ENCODE data around the gene RNF213. TPM values are rescaled to one million over a fixed set of nuclear protein-coding genes. Genes with fewer than 3 reads are reported as not detected.

RNF213 gene
- total RNA-seq, 1 donor from 2014 or later: 80.5 TPM

DNA sequence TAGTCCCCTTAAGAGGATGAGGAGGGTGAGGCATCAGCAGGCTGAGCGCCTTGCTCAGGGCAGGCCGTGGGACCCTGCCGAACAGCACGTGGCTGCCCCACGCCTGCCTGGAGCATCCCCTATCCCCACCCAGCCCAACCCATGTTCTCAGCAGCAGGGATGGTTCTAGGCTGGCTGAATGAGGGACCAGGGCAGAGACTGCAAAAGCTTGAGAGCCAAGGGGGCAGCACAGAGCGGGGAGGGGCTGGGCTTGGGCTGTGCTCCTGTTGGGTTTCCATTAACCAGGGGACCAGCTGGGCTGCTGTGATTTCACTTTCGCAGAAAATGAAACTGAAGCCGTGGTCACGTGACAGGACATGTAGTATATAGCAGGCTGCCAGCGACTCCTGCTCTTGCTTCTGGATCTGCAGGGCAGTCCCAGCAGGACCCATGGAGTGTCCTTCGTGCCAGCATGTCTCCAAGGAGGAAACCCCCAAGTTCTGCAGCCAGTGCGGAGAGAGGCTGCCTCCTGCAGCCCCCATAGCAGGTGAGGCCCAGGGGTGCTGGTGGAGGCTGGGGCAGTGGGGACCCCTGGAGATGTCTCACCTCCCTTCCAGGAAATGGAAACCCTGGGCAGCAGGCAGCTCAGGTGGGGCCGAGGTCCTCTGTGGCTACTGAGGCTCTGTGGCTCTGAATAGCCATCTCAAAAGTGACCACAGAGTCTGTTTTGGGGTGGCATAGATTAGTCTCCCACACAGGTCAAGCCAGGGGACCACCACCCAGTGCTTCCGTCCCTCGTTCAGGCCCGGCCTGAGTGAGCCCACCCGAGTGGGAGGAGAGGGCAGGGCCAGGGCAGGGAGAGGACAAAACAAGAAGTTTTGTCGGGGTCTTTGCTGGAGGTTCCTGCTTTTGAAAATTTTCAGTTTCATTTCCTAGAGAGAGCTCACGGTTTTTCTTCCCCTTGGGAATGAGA, 2.9 kb downstream of the RNF213 start:
- TF ChIP-seq, protein P1, sequence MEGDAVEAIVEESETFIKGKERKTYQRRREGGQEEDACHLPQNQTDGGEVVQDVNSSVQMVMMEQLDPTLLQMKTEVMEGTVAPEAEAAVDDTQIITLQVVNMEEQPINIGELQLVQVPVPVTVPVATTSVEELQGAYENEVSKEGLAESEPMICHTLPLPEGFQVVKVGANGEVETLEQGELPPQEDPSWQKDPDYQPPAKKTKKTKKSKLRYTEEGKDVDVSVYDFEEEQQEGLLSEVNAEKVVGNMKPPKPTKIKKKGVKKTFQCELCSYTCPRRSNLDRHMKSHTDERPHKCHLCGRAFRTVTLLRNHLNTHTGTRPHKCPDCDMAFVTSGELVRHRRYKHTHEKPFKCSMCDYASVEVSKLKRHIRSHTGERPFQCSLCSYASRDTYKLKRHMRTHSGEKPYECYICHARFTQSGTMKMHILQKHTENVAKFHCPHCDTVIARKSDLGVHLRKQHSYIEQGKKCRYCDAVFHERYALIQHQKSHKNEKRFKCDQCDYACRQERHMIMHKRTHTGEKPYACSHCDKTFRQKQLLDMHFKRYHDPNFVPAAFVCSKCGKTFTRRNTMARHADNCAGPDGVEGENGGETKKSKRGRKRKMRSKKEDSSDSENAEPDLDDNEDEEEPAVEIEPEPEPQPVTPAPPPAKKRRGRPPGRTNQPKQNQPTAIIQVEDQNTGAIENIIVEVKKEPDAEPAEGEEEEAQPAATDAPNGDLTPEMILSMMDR (conservative IDR thresholded peaks at IDR 0.05; ENCODE audit: low read depth, low read length): peak; percentile 37
- DNase-seq (ENCODE audit: low read depth): peak; percentile 67
- peak overlapping the region; percentile 92 for H3K4me3 ChIP-seq (ENCODE audit: low read depth, low read length)

DNA sequence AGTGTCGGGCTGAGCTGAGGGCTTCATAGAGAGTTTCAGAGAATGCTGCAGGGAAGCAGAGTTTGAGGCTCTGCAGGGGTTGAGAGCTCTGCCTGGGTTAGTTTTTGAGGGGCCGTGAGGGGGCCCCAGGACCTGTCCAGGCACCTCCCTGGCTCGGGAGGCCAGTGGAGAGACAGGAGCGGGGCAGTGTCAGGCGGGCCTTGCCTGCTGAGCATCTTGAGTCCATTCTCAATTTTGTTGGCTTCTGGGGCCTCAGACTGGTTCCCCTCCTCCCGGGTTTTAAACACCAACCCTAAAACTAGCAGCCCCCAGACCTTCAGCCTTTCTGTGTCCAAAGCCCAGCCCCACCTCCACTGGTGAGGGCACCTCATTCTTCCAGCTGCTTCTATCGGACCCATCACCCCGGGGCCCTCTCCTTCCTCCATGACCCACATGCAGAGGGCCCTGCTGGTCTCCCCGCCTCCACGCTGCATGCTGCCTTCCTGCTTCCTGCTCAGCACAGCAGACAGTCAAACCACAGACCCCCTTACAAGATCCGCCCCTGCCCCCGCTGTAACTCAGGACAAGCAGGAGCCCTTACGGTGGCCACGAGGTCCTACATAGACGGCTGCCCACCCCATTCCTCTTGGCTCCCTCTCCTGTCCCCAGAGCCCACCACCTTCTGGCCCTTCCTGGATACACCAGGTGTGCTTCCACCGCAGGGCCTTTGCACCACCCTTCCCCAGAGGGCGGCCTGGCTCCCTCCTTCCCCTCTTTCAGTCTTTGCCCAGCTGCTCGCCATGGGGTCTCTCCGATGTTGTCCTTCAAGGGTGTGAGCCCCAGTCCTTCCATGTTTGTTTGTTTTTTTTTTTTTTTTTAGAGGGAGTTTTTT, 3.8 kb downstream of the RNF213 start:
- TF ChIP-seq, protein P1 (conservative IDR thresholded peaks at IDR 0.05; ENCODE audit: low read depth, low read length): no peak
- H3K4me3 ChIP-seq (ENCODE audit: low read depth, low read length): peak overlapping the region; percentile 92

DNA sequence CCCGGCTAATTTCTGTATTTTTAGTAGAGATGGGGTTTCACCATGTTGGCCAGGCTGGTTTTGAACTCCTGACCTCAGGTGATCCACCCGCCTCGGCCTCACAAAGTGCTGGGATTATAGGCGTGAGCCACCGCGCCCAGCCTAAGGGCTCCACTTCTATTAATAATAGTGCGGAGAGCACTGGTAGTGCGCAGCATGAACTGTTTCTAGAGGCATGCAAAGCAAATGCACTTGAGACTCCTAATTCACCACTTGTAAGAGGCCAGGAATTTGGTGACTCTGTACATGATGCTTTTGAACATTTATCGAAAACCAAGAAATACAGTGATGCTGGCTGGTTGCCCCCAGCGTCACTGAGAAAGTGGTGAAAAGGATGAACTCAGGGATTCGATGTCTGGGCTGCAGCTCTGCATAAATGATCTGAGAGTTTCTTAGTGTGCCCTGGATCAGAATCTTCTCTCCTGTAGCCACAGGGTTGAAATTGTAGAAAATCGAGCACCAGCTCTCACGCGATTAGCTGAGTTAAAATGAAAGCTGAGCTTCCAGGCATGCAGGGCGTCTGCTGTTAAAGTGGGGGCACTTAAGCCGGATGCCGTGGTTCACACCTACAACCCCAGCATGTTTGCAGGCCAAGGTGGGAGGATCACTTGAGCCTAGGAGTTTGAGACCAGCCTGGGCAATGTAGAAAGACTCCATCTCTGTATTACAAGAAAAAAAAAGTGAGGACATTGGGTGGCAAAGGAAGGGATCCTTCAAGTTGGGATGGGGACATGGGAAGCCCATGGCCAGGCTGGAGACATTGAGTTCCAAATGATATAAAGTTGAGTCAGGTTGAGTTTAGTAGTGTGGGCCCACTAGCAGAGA, 4.8 kb downstream of the RNF213 start:
- TF ChIP-seq, protein P1 (conservative IDR thresholded peaks at IDR 0.05; ENCODE audit: low read depth, low read length): no peak
- DNase-seq (ENCODE audit: low read depth): no peak
- H3K4me3 ChIP-seq (ENCODE audit: low read depth, low read length): no peak overlapping the region

More for the DNA sequence above, 3.8 kb downstream of the RNF213 start:
- DNase-seq (ENCODE audit: low read depth): no peak

DNA sequence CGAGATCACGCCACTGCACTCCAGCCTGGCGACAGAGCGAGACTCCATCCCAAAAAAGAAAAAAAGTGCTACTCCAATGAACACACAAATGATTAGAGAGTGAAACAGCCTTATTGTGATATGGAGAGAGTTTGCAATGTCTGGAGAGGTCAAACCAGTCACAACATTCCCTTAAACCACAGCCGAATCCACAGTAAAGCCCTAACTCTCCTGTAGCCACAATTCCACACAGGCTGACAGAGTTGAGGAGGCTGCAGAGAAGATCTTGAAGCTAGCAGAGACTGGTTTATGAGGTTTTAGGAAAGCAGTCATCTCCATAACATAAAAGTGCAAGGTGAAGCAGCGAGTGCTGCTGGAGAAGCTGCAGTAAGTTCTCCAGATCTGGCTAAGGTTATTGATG, 6.7 kb downstream of the RNF213 start:
- no peak overlapping the region for H3K4me3 ChIP-seq (ENCODE audit: low read depth, low read length)
- no peak for DNase-seq (ENCODE audit: low read depth)
- TF ChIP-seq, protein P1 (conservative IDR thresholded peaks at IDR 0.05; ENCODE audit: low read depth, low read length): no peak

DNA sequence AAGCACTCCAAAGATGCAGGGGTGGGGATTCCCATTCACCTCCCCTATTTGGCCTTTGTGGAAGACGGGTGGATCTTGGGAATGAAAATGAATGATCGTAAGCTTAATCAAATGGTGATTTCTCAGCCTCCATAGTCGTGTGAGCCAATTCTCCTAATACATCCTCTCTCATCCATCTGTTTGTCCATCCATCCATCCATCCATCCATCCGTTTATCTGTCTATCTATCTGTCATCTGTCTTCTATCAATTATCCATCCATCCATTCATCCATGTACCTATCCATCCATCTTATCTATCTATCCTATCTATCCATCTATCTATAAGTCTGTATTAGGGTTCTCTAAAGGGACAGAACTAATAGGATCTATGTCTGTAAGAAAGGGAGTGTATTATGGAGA, 7.8 kb downstream of the RNF213 start:
- TF ChIP-seq, protein P1 (conservative IDR thresholded peaks at IDR 0.05; ENCODE audit: low read depth, low read length): no peak
- no peak for DNase-seq (ENCODE audit: low read depth)
- H3K4me3 ChIP-seq (ENCODE audit: low read depth, low read length): no peak overlapping the region

DNA sequence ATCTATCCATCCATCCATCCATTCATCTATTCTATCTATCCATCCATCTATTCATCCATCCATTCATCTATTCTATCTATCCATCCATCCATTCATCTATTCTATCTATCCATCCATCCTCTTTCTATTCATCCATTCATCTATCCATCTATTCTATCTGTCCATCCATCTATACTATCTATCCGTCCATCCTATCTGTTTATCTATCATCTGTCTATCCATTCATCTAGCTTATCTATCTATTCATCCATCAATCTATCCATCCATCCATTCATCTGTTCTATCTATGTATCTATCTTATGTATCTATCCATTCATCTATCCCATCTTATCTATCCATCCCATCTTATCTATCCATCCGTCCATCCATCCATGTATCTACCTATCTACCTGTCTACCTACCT, 8.8 kb downstream of the RNF213 start:
- TF ChIP-seq, protein P1 (conservative IDR thresholded peaks at IDR 0.05; ENCODE audit: low read depth, low read length): no peak
- no peak overlapping the region for H3K4me3 ChIP-seq (ENCODE audit: low read depth, low read length)

More for the DNA sequence above, 8.8 kb downstream of the RNF213 start:
- no peak for DNase-seq (ENCODE audit: low read depth)
